GM19193 (cell line): Measurements from ENCODE around the gene MTRF1L.
A peak's percentile ranks its signal among the peaks of the same experiment; 100 is the strongest.

ENCODE experiments used
- POLR2A ChIP-seq: IDR thresholded peaks from 4 replicates; pipeline ENCODE4 v1.6.1; 2011; ENCODE audit not compliant: insufficient read depth, insufficient read length; ENCODE audit errors: extremely low read depth

The MTRF1L gene

GRCh38 chr6:152982904-152983636 lies 19.4 kb downstream of the MTRF1L start, which contains the start of gene FBXO5:
Gene FBXO5, minus strand, starts transcription at chr6:152983041. Its CDS starts 82 bp downstream, at chr6:152982959.
- peak; percentile 80 for TF ChIP-seq POLR2A

DNA sequence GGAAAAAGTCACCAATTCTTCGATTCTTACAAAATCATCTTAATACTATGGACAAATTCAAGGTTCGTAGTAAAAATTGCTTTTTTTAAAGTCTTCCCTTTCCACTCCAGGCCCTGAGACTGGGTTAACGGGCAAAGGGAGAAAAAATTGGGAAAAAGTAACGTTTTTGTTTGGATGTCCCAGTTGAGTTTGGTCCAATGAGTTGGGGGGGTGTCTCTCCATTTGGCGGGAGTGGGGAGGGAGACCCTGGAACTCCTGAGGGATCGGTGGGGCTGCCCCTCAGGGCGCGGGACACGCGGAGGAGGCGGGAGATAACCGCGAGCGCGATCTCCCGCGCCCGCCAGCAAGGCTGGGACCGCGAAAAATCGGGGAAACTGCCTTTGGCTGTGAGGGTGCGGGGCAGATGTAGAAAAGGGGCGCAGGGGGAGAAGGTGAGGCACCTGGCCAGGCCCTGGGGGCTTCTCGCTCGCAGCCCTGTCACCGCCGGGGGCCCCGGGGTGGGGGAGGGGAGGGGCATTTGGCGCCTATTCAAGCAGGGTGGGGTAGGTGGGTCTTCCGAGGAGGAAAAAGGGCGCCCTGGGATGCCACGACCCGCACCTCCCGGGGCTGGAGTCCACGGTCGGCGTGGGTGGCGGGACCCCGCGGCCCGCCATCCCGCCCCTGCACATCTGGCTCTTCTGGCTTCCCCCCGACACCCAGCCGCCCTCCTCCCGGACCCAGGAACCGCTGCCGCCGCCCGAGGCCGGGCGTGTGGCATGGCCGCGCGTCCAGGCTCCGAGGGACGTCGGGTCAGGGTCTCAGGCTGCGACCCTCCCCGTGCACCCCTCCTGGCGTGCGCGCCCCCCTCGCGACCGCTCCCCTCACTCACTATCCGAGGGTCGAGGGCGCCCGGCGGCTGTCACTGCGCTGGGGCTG lies 20.3 kb downstream of the MTRF1L start:
- no peak for TF ChIP-seq POLR2A

- no peak for TF ChIP-seq POLR2A
These were observed 21.3 kb downstream of the MTRF1L start for GRCh38 chr6:152981219-152981618.

DNA sequence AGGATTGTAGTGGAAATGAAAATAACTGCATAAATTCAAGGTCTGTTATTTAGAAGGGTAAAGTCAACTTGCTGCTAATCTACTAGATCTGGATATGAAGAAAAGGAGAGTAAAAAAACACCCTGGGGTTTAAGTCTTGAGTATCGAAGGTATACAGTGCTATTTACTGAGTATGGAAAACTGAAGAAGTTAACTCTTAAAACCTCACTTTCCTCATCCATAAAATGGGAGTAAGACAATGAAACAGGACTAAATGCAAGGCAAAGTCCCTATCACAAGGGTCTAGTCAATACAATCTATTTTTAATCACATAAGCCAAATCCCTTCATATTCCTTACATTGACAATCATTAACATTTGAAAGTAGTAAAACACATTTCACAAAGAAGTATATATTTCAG lies 21.9 kb downstream of the MTRF1L start:
- no peak for TF ChIP-seq POLR2A

- no peak for TF ChIP-seq POLR2A
These were observed 23.4 kb downstream of the MTRF1L start for GRCh38 chr6:152979116-152979515.

DNA sequence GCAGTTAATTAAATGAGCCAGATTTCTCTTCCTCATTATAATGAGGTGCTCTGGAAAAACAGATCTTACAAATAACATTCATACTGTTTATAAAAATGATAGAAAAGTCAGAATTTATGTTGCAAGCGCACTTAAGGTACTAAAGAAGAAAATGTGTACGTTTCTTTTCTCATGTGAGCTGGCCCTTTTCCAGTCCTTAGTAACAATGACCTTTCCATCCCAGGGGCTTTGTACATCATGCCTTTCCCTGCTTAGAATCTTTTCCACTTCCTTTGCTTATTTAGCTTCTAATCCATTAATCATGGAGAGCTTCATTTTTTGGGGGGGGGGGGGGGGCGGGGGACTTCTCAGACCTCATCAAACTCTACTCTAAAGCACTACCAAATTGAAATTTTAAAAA lies 24.5 kb downstream of the MTRF1L start:
- no peak for TF ChIP-seq POLR2A

DNA sequence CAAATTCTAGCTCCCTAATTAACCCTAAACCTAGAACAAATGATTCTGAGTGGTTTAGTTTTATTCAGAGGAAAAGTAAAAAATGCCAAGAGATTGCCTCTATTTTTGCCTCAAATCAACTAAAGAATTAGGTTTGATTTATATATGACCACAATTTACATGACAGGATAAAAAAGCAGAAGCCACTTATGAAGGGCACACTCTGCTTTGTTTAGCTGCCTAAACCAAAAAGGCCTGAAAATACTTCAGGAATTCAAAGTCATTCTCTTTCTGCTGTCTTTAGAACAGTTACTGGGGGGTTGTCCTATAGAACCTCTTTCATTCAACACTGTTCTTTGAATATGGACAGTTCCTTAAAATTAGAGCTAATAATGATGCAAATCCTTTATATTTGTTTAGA lies 25.0 kb downstream of the MTRF1L start:
- no peak for TF ChIP-seq POLR2A

DNA sequence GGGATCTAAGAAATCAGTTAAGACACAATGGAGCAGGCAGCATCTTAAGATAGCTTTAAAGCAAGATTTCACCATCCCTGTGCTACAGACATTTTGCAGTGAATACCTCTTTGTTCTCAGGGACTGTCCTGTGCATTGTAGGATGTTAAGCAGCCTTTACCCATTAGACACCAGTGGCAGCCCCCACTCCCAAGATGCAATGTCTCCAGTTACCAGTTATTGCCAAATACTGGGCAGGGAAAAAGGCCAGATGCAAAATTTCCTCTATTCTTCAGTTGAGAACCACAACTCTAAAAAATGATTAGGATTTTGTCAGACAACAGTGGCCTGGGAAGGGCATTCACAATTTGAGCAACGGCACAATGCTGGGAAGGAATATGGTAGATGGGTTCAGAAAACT lies 25.8 kb downstream of the MTRF1L start:
- TF ChIP-seq POLR2A, result no peak

GRCh38 chr6:152975204-152975915 lies 27.1 kb downstream of the MTRF1L start:
- no peak for TF ChIP-seq POLR2A

DNA sequence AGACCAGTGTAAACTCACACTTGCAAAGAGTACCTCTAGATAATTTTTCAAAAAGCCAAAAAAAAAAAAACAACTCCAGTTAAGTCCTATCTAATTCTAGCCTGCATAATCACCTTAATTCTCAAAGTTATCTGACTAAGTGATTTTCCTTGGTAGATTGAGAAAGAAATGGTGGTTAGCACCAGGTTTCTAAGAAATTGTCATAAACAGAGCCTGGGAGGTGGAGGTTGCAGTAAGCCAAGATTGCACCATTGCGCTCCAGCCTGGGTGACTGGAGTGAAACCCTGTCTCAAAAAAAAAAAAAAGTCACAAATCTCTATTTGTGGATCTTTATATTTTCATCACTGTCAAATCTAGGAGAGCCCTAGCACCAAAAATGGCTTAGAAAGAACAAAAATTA lies 28.6 kb downstream of the MTRF1L start:
- no peak for TF ChIP-seq POLR2A

DNA sequence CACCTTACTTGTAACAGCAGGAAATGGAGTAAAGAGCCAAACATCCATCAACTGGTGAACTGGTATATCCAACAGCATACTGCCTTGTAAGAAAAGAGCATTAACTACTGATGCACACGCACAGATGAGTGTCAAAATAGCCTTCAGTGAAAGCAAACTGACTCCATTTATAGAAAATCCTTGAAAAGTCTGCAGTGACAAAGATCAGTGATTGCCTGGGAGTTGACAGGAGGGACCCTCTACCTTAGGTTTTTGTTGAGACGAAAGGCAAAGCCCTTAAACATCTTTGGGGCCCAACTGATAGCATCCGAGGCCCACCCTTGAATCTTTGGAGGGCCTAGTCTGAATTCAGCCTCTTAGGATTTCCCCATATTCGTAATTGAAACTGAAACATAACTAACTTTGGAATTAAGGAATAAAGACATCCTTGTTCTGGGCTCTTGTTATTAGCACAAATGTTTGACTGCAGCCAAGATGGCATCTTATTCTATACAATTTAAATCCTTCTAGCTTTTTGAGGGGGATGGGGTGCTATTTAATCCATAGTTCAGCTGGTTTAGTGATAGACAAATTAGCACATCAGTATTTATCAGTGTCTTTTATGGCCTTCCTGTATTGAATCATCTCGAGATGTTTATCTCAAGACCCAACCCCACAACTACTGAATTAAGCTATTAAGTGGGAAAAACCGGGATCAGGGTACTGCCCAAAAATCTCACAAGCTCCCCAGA lies 32.7 kb downstream of the MTRF1L start:
- peak; percentile 18 for TF ChIP-seq POLR2A

- no peak for TF ChIP-seq POLR2A
These were observed 43.2 kb downstream of the MTRF1L start for GRCh38 chr6:152959333-152959732.

- no peak for TF ChIP-seq POLR2A
These were observed 44.7 kb downstream of the MTRF1L start for GRCh38 chr6:152957796-152958195.

DNA sequence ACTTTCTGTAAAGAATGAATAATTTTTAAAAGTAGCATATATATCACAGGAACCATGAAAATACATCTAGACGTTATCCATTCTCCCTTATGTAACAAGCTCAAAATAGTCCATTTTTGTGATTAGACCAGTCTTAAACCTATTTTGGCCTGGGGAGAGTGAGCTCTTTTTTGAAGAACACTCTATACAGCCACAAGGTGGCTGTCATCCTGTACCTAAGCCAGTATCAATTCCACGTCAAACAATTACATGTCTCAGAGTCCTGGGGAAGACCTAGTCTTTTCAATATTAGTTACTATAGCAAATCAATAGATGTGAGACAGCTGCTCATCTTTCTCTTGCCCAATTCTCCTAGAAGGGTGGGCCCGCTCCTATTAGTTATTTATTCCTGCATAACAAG lies 48.1 kb downstream of the MTRF1L start:
- TF ChIP-seq POLR2A, result no peak
